ENCODE results near the gene POLE4.

GRCh38 chr2:74948779-74949178 lies 9.7 kb upstream of the POLE4 start:
- TF ChIP-seq EZH2 (IDR thresholded peaks at IDR 0.05; ENCODE audit: insufficient read depth, poor library complexity, severe bottlenecking) (no peak), EZH2phosphoT487 (IDR thresholded peaks at IDR 0.05; ENCODE audit: insufficient read depth, low read depth) (no peak)
